Smooth muscle cell (in vitro differentiated cells): ENCODE measurements around the gene ZNF747. TPM values are rescaled to one million over a fixed set of nuclear protein-coding genes. Genes with fewer than 3 reads are reported as not detected.

Source experiments
- DNase-seq: peaks from one replicate; lab custom pipeline; 2025; ENCODE audit not compliant: unreplicated experiment; lab: John Stamatoyannopoulos, UW
- H2AFZ ChIP-seq: fragments of 200-600 bp; sonication (generic); 2 replicates; pipeline ENCODE4 v1.6.0; 2016; ENCODE audit warnings: antibody characterized with exemption, low read depth, mild to moderate bottlenecking
- H3F3A ChIP-seq: fragments of 200-600 bp; sonication (generic); 2 replicates; pipeline ENCODE4 v1.6.0; 2017; ENCODE audit warnings: antibody characterized with exemption, low read depth
- H3K27ac ChIP-seq: fragments of 200-600 bp; sonication (generic); 2 replicates; pipeline ENCODE4 v1.5.1; 2016; ENCODE audit warnings: low read depth, mild to moderate bottlenecking
- H3K27me3 ChIP-seq: fragments of 200-600 bp; sonication (generic); 2 replicates; pipeline ENCODE4 v1.6.1; 2016; ENCODE audit warnings: low read depth, mild to moderate bottlenecking
- H3K36me3 ChIP-seq: fragments of 200-600 bp; sonication (generic); 2 replicates; pipeline ENCODE4 v1.5.1; 2016; ENCODE audit warnings: low read depth
- H3K4me1 ChIP-seq: fragments of 200-600 bp; sonication (generic); 2 replicates; pipeline ENCODE4 v1.5.1; 2016; ENCODE audit warnings: low read depth
- H3K4me2 ChIP-seq: fragments of 200-600 bp; sonication (generic); 2 replicates; pipeline ENCODE4 v1.6.0; 2016; ENCODE audit warnings: mild to moderate bottlenecking
- H3K4me3 ChIP-seq: fragments of 200-600 bp; sonication (generic); 2 replicates; pipeline ENCODE4 v1.5.1; 2016; ENCODE audit warnings: mild to moderate bottlenecking
- H3K79me2 ChIP-seq: fragments of 200-600 bp; sonication (generic); 2 replicates; pipeline ENCODE4 v1.6.0; 2016; ENCODE audit warnings: low read depth, mild to moderate bottlenecking
- H3K9ac ChIP-seq: fragments of 200-600 bp; sonication (generic); 2 replicates; pipeline ENCODE4 v1.6.0; 2016; ENCODE audit warnings: low read depth
- H3K9me3 ChIP-seq: fragments of 200-600 bp; sonication (generic); replicated peaks from 2 replicates; pipeline ENCODE4 v1.5.1; 2016; ENCODE audit warnings: low read depth
- H4K20me1 ChIP-seq: fragments of 200-600 bp; sonication (generic); 2 replicates; pipeline ENCODE4 v1.6.0; 2016; ENCODE audit warnings: low read depth
- CTCF ChIP-seq: fragments of 200-600 bp; sonication (generic); IDR thresholded peaks from 2 replicates; pipeline ENCODE4 v1.5.1; 2017; ENCODE audit warnings: borderline replicate concordance, mild to moderate bottlenecking, antibody characterized with exemption; ENCODE audit not compliant: insufficient read depth, poor library complexity, severe bottlenecking
- WGBS: methylation state at CpG from one replicate; pipeline ENCODE4 v1.1.7; 2016; ENCODE audit warnings: low lambda C conversion rate; 5-methylcytosine and 5-hydroxymethylcytosine counted together
- polyA plus RNA-seq: library from polyadenylated mRNA; unstranded; fragments of >200 nt; fragmentation: Nextera tagmentation; extraction: Ambion mirVana; gene quantifications from 2 replicates; pipeline ENCODE4 v1.2.1, GENCODE V29; 2016
- total RNA-seq: library from RNA; depleted of rRNA; stranded (reverse); fragments of >200 nt; gene quantifications from 2 replicates; pipeline ENCODE4 v1.2.3, GENCODE V29; 2014

ZNF747 gene
- total and polyA plus RNA-seq, 2 experiments from 2014 or later = 5.7 to 6.3 TPM

DNA sequence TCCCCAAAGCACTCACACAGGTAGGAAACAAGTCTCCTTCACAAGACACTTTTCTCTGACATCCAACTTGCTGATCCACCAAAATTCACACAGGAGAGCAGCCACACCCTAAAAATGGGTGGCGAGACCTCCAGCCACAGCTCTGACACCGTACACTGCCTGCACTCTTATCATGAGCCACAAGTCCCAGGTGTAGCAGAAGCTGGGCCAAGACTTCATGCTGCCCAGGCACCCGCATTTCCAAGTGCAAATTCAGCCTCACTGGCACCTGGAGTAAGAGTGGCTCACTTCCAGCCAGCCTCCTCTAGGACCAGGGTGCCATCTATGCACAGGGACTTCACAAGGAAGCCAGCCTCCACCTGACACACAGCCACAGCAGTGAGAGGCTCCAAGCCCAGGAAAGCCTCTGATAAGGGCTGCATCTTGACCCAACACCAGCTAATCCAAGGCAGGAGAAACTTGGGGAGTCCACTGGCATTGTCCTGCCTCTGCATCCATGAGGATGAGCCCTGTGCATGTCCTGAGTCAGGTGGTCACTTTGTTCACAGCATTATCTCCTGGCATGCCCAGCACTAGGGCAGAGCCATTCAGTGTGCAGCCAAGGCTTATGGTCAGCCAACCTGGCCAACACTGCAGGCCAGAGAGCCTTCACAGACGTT, 5.7 kb downstream of the ZNF747 start:
- H3F3A ChIP-seq = peaks cover 17% of the 10 kb centered on the region
- DNase-seq = no peak
- H4K20me1 ChIP-seq = no peaks in the 10 kb centered on the region
- no peak overlapping the region for H2AFZ ChIP-seq
- H3K4me2 ChIP-seq = no peak overlapping the region
- H3K27ac ChIP-seq = no peak overlapping the region
- no peak overlapping the region for H3K4me3 ChIP-seq
- peaks cover 11% of the 10 kb centered on the region for H3K79me2 ChIP-seq
- H3K9ac ChIP-seq = no peak overlapping the region
- no peaks in the 10 kb centered on the region for H3K9me3 ChIP-seq
- no peak for TF ChIP-seq CTCF
- H3K4me1 ChIP-seq = peaks cover 11% of the 10 kb centered on the region
- H3K36me3 ChIP-seq = no peaks in the 10 kb centered on the region
- 90% methylated on average over 4 of the region's 4 CpGs for WGBS
- no peaks in the 10 kb centered on the region for H3K27me3 ChIP-seq

DNA sequence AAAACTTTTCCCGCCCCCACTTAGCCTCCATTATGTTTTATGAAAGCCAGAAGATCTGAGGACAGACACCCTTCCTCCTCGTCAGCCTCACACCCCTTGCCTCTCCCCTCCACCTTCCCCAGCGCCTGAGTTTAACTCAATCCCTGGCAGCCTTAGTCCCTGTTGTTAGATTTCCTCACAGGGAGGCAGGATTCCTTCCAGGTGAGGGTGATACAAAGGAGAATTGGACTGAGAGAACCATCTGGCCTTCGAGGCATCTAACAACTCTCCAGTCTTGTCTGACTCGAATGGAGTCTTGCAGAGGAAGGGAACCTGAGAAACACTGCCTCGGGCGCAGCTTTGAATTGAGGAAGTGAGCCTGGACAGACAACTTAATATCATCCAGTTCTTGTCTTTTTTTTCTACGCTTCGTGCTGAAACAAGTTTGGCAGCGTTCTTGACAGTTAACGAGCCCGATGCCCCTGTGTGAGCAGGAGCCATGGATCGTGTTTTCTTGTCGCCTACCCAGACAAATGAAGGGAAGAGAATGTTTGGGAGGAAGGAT, 7.0 kb downstream of the ZNF747 start:
- Histone ChIP-seq H3K36me3 (no peaks in the 10 kb centered on the region), H4K20me1 (no peaks in the 10 kb centered on the region), H3K4me1 (peaks cover 11% of the 10 kb centered on the region), H2AFZ (no peak overlapping the region), H3K27me3 (no peaks in the 10 kb centered on the region), H3K9ac (no peak overlapping the region), H3K9me3 (no peaks in the 10 kb centered on the region), H3K4me3 (peak overlapping the region; percentile 91), H3K79me2 (no peaks in the 10 kb centered on the region), H3K4me2 (peak overlapping the region; percentile 95), H3K27ac (peak overlapping the region; percentile 90), H3F3A (peaks cover 17% of the 10 kb centered on the region)
- no peak for DNase-seq
- TF ChIP-seq CTCF = no peak
- 36% methylated on average over 14 of the region's 14 CpGs for WGBS

DNA sequence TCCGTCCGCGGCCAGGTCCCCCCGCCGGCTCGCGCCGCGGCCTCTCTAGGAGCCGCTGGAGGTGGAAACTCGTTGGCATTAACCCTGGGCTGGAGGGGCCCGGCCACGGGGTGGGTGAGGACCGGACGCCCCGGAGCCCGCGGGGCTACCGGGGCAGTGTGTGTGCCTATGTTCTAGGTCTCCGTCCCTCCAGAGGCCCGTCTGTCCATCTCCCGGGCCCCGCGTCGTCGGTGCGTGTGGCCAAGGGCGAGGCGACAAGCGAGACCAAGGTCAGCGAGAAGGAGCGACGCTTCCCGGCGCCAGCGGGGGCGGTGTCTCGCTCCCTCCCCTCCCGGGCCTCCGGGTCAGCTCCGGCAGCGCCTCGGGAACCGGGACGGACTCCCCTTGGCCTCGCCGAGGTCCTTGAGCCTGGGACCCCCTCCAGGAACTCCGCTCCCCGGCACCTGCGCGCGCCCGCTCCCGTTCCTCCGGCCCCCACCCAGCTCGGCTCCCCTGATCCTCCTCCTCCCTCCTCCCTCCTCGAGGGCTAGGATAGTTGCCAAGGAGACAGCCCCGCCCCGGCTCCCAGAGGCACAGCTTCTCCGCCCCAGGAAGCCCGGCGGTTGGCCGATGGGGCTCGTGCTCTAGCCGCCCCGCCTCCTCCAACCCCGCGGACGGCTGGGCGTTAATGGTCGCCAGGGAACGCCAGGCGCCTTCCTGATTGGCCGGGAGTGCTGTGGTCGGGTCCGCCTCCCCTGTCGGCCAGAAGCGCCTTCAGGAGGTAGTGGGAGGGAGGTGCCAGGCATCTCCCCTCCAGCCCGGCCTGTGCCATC, 7.6 kb downstream of the ZNF747 start:
- Histone ChIP-seq H4K20me1 (no peaks in the 10 kb centered on the region), H3K9me3 (no peaks in the 10 kb centered on the region), H2AFZ (peak overlapping the region; percentile 89), H3K4me2 (peak overlapping the region; percentile 95), H3K27me3 (no peaks in the 10 kb centered on the region), H3K79me2 (no peaks in the 10 kb centered on the region), H3K4me1 (peaks cover 11% of the 10 kb centered on the region), H3K9ac (peak overlapping the region; percentile 91), H3K36me3 (no peaks in the 10 kb centered on the region), H3K27ac (peak overlapping the region; percentile 90), H3K4me3 (peak overlapping the region; percentile 91), H3F3A (peaks cover 17% of the 10 kb centered on the region)
- WGBS = 1% methylated on average over 58 of the region's 79 CpGs
- peak; percentile 20 for TF ChIP-seq CTCF
- peak; percentile 98 for DNase-seq
